ENCODE data around the gene DCC. TPM values are rescaled to one million over a fixed set of nuclear protein-coding genes. Genes with fewer than 3 reads are reported as not detected.

The DCC gene
- total RNA-seq, 1 experiment from 2014 or later = 0.72 TPM

DNA sequence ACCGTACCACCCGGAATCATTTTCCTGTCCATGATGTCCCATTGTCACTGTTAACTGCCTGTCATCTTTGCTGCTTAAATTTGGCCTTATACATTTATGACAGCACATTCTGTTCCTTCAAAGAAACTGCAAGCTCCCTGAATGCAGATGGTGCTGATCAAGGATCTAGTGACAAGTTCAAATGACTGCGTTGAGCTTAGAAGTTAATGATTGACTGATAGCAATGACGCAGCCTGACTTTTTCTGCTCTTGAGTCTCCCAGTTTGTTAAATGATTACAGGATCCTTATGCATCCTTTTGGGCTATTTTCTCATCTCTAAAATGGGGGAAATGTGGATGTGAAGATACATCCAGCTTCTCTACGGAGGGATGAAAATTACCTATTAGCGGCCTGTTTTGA, 159.0 kb downstream of the DCC start:
- no peak overlapping the region for H3K27ac Mint-ChIP-seq
- DNase-seq (ENCODE audit: low spot score) (no peak), ATAC-seq (no peak)
- H3K4me3 Mint-ChIP-seq = no peak overlapping the region
- POLR2A ChIA-PET = interaction anchor here (0.6 kb wide), 1 partner anchor 1370 kb away, joined by 3 read pairs; no protein-coding TSS in a partner anchor
- peaks cover 5% of the 10 kb centered on the region for H3K36me3 Mint-ChIP-seq
- peaks cover 12% of the 10 kb centered on the region for H3K9me3 Mint-ChIP-seq
- no peaks in the 10 kb centered on the region for H3K27me3 Mint-ChIP-seq (ENCODE audit: low read depth)
- CTCF ChIA-PET = no interaction called here
- TF ChIP-seq NR3C1 (CRISPR knock-in tag; conservative IDR thresholded peaks at IDR 0.05; ENCODE audit: low read depth) = no peak
- TF ChIP-seq GTF2I (CRISPR knock-in tag; conservative IDR thresholded peaks at IDR 0.05) = no peak
- no peak for TF ChIP-seq PRRX2 (CRISPR knock-in tag; IDR thresholded peaks at IDR 0.05)
- no peak for TF ChIP-seq ESRRA (CRISPR knock-in tag; IDR thresholded peaks at IDR 0.05; ENCODE audit: borderline replicate concordance)
- no peak for TF ChIP-seq TP53 (CRISPR knock-in tag; IDR thresholded peaks at IDR 0.05)
- TF ChIP-seq ZNF232 (CRISPR knock-in tag; IDR thresholded peaks at IDR 0.05) = no peak
- TF ChIP-seq, protein P1, sequence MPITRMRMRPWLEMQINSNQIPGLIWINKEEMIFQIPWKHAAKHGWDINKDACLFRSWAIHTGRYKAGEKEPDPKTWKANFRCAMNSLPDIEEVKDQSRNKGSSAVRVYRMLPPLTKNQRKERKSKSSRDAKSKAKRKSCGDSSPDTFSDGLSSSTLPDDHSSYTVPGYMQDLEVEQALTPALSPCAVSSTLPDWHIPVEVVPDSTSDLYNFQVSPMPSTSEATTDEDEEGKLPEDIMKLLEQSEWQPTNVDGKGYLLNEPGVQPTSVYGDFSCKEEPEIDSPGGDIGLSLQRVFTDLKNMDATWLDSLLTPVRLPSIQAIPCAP (CRISPR knock-in tag; IDR thresholded peaks at IDR 0.05) = no peak
- no peak for TF ChIP-seq ZNF317 (CRISPR knock-in tag; IDR thresholded peaks at IDR 0.05; ENCODE audit: borderline replicate concordance, low read depth)
- TF ChIP-seq, protein P2, sequence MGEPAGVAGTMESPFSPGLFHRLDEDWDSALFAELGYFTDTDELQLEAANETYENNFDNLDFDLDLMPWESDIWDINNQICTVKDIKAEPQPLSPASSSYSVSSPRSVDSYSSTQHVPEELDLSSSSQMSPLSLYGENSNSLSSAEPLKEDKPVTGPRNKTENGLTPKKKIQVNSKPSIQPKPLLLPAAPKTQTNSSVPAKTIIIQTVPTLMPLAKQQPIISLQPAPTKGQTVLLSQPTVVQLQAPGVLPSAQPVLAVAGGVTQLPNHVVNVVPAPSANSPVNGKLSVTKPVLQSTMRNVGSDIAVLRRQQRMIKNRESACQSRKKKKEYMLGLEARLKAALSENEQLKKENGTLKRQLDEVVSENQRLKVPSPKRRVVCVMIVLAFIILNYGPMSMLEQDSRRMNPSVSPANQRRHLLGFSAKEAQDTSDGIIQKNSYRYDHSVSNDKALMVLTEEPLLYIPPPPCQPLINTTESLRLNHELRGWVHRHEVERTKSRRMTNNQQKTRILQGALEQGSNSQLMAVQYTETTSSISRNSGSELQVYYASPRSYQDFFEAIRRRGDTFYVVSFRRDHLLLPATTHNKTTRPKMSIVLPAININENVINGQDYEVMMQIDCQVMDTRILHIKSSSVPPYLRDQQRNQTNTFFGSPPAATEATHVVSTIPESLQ (CRISPR knock-in tag; IDR thresholded peaks at IDR 0.05) = no peak
- no peak for TF ChIP-seq ZNF396 (CRISPR knock-in tag; IDR thresholded peaks at IDR 0.05; ENCODE audit: borderline replicate concordance)
- TF ChIP-seq ZBTB21 (CRISPR knock-in tag; IDR thresholded peaks at IDR 0.05; ENCODE audit: borderline replicate concordance) = no peak
- no peak for TF ChIP-seq FOXP1 (CRISPR knock-in tag; IDR thresholded peaks at IDR 0.05; ENCODE audit: borderline replicate concordance)
- no peaks in the 10 kb centered on the region for H3K4me1 Mint-ChIP-seq

DNA sequence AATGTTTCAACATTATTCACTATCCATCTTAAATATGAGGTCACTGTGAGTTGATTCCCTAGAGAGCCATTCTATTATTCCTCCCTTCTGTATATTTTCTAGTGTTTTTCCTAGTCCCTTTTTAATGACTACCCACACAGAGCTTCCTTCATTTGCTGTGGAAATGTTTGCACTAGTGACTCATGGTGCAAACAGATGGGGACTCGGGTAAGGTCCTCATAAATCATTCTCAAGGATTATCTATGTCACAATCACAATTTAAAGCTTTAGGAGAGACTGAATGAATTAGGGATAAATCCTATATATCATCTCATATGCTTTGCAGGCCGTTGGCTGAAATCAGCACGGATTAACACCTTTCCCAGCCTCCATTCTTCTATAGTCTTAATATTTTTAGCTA, 159.6 kb downstream of the DCC start:
- no peaks in the 10 kb centered on the region for H3K27me3 Mint-ChIP-seq (ENCODE audit: low read depth)
- peaks cover 3% of the 10 kb centered on the region for H3K4me1 Mint-ChIP-seq
- no peak overlapping the region for H3K27ac Mint-ChIP-seq
- no peak for DNase-seq (ENCODE audit: low spot score)
- ATAC-seq = no peak
- peaks cover 6% of the 10 kb centered on the region for H3K9me3 Mint-ChIP-seq
- no peaks in the 10 kb centered on the region for H3K36me3 Mint-ChIP-seq
- H3K4me3 Mint-ChIP-seq = no peak overlapping the region
- CTCF ChIA-PET = no interaction called here
- POLR2A ChIA-PET = no interaction called here
- TF ChIP-seq SMAD3 (CRISPR knock-in tag; IDR thresholded peaks at IDR 0.05; ENCODE audit: borderline replicate concordance) = no peak
- TF ChIP-seq, protein P3, sequence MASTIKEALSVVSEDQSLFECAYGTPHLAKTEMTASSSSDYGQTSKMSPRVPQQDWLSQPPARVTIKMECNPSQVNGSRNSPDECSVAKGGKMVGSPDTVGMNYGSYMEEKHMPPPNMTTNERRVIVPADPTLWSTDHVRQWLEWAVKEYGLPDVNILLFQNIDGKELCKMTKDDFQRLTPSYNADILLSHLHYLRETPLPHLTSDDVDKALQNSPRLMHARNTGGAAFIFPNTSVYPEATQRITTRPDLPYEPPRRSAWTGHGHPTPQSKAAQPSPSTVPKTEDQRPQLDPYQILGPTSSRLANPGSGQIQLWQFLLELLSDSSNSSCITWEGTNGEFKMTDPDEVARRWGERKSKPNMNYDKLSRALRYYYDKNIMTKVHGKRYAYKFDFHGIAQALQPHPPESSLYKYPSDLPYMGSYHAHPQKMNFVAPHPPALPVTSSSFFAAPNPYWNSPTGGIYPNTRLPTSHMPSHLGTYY (CRISPR knock-in tag; IDR thresholded peaks at IDR 0.05) = no peak
- no peak for TF ChIP-seq ZNF232 (CRISPR knock-in tag; IDR thresholded peaks at IDR 0.05)
- TF ChIP-seq HMGA2 (CRISPR knock-in tag; IDR thresholded peaks at IDR 0.05) = no peak
- no peak for TF ChIP-seq ATF1 (CRISPR knock-in tag; IDR thresholded peaks at IDR 0.05)
- TF ChIP-seq, protein P4, sequence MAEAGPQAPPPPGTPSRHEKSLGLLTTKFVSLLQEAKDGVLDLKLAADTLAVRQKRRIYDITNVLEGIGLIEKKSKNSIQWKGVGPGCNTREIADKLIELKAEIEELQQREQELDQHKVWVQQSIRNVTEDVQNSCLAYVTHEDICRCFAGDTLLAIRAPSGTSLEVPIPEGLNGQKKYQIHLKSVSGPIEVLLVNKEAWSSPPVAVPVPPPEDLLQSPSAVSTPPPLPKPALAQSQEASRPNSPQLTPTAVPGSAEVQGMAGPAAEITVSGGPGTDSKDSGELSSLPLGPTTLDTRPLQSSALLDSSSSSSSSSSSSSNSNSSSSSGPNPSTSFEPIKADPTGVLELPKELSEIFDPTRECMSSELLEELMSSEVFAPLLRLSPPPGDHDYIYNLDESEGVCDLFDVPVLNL (CRISPR knock-in tag; IDR thresholded peaks at IDR 0.05; ENCODE audit: borderline replicate concordance, low read depth) = no peak
- no peak for TF ChIP-seq ZBTB21 (CRISPR knock-in tag; IDR thresholded peaks at IDR 0.05; ENCODE audit: borderline replicate concordance)
- TF ChIP-seq, protein P5, sequence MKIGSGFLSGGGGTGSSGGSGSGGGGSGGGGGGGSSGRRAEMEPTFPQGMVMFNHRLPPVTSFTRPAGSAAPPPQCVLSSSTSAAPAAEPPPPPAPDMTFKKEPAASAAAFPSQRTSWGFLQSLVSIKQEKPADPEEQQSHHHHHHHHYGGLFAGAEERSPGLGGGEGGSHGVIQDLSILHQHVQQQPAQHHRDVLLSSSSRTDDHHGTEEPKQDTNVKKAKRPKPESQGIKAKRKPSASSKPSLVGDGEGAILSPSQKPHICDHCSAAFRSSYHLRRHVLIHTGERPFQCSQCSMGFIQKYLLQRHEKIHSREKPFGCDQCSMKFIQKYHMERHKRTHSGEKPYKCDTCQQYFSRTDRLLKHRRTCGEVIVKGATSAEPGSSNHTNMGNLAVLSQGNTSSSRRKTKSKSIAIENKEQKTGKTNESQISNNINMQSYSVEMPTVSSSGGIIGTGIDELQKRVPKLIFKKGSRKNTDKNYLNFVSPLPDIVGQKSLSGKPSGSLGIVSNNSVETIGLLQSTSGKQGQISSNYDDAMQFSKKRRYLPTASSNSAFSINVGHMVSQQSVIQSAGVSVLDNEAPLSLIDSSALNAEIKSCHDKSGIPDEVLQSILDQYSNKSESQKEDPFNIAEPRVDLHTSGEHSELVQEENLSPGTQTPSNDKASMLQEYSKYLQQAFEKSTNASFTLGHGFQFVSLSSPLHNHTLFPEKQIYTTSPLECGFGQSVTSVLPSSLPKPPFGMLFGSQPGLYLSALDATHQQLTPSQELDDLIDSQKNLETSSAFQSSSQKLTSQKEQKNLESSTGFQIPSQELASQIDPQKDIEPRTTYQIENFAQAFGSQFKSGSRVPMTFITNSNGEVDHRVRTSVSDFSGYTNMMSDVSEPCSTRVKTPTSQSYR (CRISPR knock-in tag; IDR thresholded peaks at IDR 0.05) = no peak
- TF ChIP-seq EMX1 (CRISPR knock-in tag; IDR thresholded peaks at IDR 0.05) = no peak
- TF ChIP-seq, protein P6, sequence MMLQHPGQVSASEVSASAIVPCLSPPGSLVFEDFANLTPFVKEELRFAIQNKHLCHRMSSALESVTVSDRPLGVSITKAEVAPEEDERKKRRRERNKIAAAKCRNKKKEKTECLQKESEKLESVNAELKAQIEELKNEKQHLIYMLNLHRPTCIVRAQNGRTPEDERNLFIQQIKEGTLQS (CRISPR knock-in tag; conservative IDR thresholded peaks at IDR 0.05) = no peak
- TF ChIP-seq, protein P7, sequence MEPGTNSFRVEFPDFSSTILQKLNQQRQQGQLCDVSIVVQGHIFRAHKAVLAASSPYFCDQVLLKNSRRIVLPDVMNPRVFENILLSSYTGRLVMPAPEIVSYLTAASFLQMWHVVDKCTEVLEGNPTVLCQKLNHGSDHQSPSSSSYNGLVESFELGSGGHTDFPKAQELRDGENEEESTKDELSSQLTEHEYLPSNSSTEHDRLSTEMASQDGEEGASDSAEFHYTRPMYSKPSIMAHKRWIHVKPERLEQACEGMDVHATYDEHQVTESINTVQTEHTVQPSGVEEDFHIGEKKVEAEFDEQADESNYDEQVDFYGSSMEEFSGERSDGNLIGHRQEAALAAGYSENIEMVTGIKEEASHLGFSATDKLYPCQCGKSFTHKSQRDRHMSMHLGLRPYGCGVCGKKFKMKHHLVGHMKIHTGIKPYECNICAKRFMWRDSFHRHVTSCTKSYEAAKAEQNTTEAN (CRISPR knock-in tag; IDR thresholded peaks at IDR 0.05) = no peak
- TF ChIP-seq, protein P8, sequence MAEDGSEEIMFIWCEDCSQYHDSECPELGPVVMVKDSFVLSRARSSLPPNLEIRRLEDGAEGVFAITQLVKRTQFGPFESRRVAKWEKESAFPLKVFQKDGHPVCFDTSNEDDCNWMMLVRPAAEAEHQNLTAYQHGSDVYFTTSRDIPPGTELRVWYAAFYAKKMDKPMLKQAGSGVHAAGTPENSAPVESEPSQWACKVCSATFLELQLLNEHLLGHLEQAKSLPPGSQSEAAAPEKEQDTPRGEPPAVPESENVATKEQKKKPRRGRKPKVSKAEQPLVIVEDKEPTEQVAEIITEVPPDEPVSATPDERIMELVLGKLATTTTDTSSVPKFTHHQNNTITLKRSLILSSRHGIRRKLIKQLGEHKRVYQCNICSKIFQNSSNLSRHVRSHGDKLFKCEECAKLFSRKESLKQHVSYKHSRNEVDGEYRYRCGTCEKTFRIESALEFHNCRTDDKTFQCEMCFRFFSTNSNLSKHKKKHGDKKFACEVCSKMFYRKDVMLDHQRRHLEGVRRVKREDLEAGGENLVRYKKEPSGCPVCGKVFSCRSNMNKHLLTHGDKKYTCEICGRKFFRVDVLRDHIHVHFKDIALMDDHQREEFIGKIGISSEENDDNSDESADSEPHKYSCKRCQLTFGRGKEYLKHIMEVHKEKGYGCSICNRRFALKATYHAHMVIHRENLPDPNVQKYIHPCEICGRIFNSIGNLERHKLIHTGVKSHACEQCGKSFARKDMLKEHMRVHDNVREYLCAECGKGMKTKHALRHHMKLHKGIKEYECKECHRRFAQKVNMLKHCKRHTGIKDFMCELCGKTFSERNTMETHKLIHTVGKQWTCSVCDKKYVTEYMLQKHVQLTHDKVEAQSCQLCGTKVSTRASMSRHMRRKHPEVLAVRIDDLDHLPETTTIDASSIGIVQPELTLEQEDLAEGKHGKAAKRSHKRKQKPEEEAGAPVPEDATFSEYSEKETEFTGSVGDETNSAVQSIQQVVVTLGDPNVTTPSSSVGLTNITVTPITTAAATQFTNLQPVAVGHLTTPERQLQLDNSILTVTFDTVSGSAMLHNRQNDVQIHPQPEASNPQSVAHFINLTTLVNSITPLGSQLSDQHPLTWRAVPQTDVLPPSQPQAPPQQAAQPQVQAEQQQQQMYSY (CRISPR knock-in tag; IDR thresholded peaks at IDR 0.05) = no peak
- no peak for TF ChIP-seq GABPB1 (CRISPR knock-in tag; IDR thresholded peaks at IDR 0.05)
